ENCODE measurements around the gene SPATA25. TPM values are rescaled to one million over a fixed set of nuclear protein-coding genes. Genes with fewer than 3 reads are reported as not detected.
"Not testable (repeated sequence)": the region's sequence is repeated elsewhere in the genome, so short reads cannot be mapped to it uniquely, and the experiment has no call there.

The SPATA25 gene
- total RNA-seq, 1 donor from 2014 or later: 0.47 TPM

DNA sequence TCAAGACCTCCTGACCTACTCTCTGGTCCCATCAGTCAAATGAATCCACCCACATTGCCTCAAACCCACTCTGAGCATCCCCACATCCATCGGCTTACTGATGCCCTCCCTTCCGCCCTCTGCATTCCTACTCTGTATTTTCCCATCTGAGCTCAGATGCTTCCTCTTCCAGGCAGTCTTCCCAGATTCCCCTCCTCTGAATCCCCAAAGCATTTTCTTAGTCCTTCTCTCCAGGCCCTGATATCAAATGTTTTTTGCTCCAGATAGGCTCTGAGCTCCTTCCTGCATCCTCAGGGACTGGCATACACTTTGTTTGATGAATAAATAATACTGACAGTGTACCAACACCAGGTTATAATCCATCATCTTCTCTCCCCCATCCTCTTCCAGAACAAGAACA, 20.7 kb upstream of the SPATA25 start:
- Mint-ChIP-seq H3K4me1 (peaks cover 11% of the 10 kb centered on the region), H3K27me3 (peaks cover 1% of the 10 kb centered on the region), H3K36me3 (ENCODE audit: low read depth) (no peaks in the 10 kb centered on the region), H3K27ac (no peak overlapping the region), H3K4me3 (no peak overlapping the region), H3K9me3 (peaks cover 4% of the 10 kb centered on the region)
- intact Hi-C loops (cut with micrococcal nuclease): no loop called here
- no peak for DNase-seq

DNA sequence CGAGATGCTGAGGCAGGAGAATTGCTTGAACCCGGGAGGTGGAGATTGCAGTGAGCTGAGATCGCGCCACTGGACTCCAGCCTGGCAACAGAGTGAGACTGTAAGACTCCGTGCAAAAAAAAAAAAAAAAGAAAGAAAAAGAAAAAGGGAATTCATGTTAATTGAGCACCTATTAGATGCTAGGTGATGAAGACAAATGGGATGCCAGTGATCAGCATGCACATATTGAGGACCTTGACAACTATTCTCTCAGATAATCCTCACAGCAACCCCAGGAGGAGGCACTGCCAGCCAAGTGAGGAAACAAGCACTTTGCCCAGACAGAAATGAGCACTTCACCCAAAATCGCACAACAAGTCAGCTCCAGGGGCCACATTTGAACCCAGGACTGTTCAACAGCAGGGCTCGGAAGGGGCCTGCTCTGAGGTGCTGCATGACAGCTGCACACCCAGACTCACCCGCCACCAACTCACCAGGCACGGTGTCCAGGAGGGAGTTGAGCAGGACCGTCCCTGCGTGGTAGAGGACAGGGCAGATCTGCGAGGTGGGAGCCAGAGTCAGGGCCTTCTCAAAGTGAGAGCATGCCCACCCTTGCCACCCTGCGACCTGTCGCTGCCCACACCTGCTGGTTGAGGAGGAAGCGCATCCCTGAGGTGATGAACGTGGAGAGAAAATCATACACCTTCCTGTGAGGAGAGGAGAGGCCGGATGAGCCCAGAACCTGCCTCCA, 20.0 kb upstream of the SPATA25 start:
- Mint-ChIP-seq H3K9me3 (peaks cover 4% of the 10 kb centered on the region), H3K36me3 (ENCODE audit: low read depth) (no peaks in the 10 kb centered on the region), H3K4me3 (no peak overlapping the region), H3K27me3 (no peaks in the 10 kb centered on the region), H3K4me1 (peaks cover 10% of the 10 kb centered on the region), H3K27ac (no peak overlapping the region)
- DNase-seq: no peak
- intact Hi-C loops (cut with micrococcal nuclease): no loop called here

DNA sequence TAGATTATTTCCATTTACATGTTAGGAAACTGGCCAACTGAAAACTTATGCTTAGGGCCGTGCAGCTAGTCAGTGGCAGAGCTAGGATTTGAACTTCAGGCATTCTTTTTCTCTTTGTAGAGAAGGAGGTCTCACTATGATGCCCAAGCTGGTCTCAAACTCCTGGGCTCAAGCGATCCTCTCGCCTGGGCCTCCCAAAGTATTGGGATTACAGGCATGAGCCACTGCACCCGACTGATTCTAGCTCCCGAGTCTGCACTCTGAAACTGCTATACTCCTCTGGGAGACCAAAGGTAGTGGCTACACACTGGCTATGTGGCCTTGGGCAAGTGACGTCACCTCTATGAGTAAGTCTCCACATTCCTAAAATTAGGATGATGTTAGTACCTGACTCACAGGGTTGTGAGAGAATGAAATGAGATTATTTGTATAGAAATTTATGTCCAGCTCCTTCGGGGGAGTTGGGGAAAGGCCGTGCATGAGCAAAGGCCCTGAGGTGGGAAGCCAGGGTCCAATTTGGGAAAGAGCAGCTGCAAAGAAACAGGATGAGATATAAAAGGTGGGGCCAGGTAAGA, 18.2 kb upstream of the SPATA25 start:
- H3K27me3 Mint-ChIP-seq: no peaks in the 10 kb centered on the region
- H3K4me1 Mint-ChIP-seq: peaks cover 2% of the 10 kb centered on the region
- H3K36me3 Mint-ChIP-seq (ENCODE audit: low read depth): no peaks in the 10 kb centered on the region
- H3K9me3 Mint-ChIP-seq: peaks cover 2% of the 10 kb centered on the region
- intact Hi-C loops (cut with micrococcal nuclease): no loop called here
- no peak for DNase-seq
- H3K27ac Mint-ChIP-seq: no peak overlapping the region
- H3K4me3 Mint-ChIP-seq: no peak overlapping the region

DNA sequence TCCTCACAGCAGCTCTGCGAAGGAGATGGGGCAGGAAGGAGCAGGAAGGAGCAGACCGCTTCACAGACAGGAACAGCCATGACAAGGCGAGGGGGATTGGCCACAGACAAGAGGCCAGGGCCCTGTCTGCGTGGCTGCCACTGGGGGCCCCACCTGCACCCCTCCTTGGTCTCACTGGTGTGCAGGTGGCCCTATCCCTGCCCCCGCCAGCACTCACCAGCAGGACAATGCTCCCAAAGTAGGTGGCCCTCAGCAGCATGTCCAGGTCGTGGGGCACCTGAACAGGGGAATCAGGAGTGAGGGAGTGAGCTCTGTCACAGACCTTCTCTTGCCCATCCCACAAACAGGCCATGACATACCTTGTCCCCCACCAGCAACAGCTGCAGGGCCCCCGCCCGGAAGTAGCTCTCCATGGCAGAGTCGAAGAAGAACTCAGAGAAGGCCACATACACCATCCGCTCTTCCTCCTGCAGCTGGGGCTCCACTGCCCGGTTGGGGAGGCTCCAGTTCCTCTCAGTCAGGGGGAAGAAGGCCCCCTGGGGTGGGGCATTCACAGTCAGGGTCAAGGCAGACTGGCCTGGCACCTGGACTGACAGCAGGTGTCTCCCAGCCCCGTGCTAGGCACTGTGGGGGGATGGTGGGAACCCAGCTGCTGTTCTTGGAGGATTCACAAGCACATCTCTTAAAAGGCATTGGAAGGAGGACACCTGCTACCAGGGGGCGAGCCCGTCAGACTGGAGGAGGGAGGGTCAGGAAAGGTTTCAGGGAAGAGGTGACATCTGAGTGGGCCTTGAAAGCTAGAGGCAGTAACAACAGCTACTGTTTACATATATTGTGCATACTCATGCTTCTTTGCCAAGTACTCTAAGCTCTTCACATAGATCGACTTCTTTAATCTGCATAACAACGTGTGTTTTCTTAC, 17.4 kb upstream of the SPATA25 start:
- DNase-seq: no peak
- Mint-ChIP-seq H3K27me3 (no peaks in the 10 kb centered on the region), H3K27ac (no peak overlapping the region), H3K4me1 (no peaks in the 10 kb centered on the region), H3K36me3 (ENCODE audit: low read depth) (no peaks in the 10 kb centered on the region), H3K9me3 (no peaks in the 10 kb centered on the region), H3K4me3 (no peak overlapping the region)
- intact Hi-C loops (cut with micrococcal nuclease): no loop called here

DNA sequence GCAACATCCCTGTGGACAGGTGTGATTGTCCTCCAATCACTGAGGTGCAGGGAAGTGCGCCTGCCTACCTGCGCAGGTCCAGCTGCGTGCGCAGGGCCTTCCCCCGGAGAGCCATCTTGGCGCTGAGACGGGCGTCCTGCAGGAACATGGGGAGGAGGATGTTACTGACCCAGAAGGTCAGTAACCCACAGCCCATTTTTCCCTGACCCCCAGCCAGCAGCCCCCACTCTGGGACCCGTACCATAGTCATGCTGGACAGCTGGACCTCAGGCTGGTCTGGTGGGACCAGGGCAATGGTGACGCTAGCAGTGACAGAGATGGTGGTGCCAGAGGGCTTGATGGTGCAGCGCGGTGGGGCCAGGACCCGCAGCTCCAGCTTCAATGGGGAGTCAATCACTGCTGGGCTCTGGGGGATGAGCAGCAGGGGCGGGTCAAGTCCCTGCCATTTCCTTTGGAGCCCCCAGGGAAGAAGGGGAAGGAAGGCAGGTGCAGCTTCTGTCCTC, 14.8 kb upstream of the SPATA25 start:
- DNase-seq: no peak
- Mint-ChIP-seq H3K27ac (no peak overlapping the region), H3K4me3 (no peak overlapping the region), H3K9me3 (no peaks in the 10 kb centered on the region), H3K27me3 (no peaks in the 10 kb centered on the region), H3K36me3 (ENCODE audit: low read depth) (peaks cover 5% of the 10 kb centered on the region), H3K4me1 (no peaks in the 10 kb centered on the region)
- intact Hi-C loops (cut with micrococcal nuclease): no loop called here

DNA sequence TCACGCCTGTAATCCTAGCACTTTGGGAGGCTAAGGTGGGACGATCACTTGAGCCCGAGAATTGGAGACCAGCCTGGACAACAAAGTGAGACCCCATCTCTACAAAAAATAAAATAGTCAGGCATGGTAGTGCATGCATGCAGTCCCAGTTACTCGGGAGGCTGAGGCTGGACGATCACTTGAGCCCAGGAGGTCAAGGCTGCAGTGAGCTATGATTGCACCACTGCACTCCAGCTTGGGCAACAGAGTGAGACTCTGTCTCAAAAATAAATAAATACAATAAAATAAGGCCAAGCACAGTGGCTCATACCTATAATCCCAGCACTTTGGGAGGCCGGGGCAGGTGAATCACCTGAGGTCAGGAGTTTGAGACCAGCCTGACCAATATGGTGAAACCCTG, 13.9 kb upstream of the SPATA25 start:
- H3K27me3 Mint-ChIP-seq; H3K27ac Mint-ChIP-seq; H3K9me3 Mint-ChIP-seq; DNase-seq; H3K36me3 Mint-ChIP-seq (ENCODE audit: low read depth); H3K4me1 Mint-ChIP-seq; H3K4me3 Mint-ChIP-seq; intact Hi-C loops (cut with micrococcal nuclease): not testable (repeated sequence)

DNA sequence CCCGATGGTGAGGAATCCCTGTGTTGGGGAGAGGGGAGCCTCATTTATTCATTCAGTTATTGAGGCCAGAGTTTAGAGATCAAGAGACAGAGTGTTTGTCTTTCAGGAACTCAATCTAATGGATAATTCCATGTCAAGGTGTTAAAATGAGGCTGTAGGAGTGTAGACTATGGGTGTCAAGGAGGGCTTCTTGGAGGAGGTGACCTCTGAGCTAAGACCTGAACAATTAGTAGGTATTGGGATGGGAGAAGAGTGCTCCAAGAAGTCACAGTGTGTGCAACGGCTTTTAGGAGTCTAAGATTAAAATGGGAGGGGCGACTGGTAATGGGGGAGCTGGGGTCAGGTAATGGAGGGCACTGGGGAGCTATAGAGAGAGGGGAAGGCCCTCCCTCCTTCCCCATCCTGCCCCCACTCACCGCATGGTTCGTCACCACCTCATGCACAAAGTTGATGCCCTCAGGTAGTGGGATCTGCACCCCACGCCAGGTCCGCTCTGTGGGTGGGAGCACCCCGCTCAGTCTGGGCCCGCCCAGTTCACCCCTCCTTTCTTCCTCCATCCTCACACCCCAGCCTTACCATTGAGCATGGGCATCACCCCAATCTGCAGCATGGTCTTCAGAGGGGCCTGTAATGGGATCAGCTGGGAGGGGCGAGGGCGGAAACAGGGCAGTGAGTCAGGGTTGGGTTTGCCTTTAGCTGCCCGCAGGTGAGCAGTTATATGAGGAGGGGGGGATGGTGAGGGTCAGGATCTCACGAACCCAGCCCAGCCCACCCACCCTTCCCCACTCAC, 11.8 kb upstream of the SPATA25 start:
- no peaks in the 10 kb centered on the region for H3K27me3 Mint-ChIP-seq
- H3K27ac Mint-ChIP-seq: peak overlapping the region; percentile 7
- no peak overlapping the region for H3K4me3 Mint-ChIP-seq
- H3K9me3 Mint-ChIP-seq: no peaks in the 10 kb centered on the region
- no peak for DNase-seq
- intact Hi-C loops (cut with micrococcal nuclease): no loop called here
- H3K4me1 Mint-ChIP-seq: no peaks in the 10 kb centered on the region
- H3K36me3 Mint-ChIP-seq (ENCODE audit: low read depth): peaks cover 5% of the 10 kb centered on the region

DNA sequence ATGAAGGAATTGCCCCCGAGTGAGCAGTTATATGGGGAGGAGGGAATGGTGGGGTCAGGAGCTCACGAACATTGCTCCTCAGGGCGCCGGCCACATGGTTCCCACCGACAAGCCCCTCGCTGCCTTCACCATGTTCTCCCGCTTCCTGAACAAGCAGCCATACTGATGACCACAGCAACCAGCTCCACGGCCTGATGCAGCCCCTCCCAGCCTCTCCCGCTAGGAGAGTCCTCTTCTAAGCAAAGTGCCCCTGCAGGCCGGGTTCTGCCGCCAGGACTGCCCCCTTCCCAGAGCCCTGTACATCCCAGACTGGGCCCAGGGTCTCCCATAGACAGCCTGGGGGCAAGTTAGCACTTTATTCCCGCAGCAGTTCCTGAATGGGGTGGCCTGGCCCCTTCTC, 10.9 kb upstream of the SPATA25 start:
- Mint-ChIP-seq H3K27me3 (no peaks in the 10 kb centered on the region), H3K4me3 (no peak overlapping the region), H3K4me1 (peaks cover 2% of the 10 kb centered on the region), H3K27ac (no peak overlapping the region), H3K36me3 (ENCODE audit: low read depth) (peaks cover 5% of the 10 kb centered on the region), H3K9me3 (no peaks in the 10 kb centered on the region)
- intact Hi-C loops (cut with micrococcal nuclease): no loop called here
- no peak for DNase-seq

DNA sequence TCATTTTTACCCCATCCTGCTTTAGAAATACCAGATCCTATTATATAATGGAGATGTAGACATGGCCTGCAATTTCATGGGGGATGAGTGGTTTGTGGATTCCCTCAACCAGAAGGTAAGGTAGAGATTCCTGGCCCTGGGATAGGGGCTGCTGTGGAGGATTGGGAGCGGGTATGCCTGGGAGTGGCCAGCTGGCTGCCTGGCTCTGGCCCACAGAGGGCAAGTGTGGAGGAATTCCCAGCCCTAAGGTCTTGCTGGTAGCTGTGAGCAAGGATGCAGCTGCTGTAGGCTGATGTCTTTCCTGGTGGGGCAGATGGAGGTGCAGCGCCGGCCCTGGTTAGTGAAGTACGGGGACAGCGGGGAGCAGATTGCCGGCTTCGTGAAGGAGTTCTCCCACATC, 10.3 kb upstream of the SPATA25 start:
- H3K27ac Mint-ChIP-seq: no peak overlapping the region
- H3K4me1 Mint-ChIP-seq: peaks cover 3% of the 10 kb centered on the region
- H3K36me3 Mint-ChIP-seq (ENCODE audit: low read depth): peaks cover 7% of the 10 kb centered on the region
- H3K9me3 Mint-ChIP-seq: no peaks in the 10 kb centered on the region
- DNase-seq: no peak
- intact Hi-C loops (cut with micrococcal nuclease): no loop called here
- H3K27me3 Mint-ChIP-seq: no peaks in the 10 kb centered on the region
- H3K4me3 Mint-ChIP-seq: no peak overlapping the region

DNA sequence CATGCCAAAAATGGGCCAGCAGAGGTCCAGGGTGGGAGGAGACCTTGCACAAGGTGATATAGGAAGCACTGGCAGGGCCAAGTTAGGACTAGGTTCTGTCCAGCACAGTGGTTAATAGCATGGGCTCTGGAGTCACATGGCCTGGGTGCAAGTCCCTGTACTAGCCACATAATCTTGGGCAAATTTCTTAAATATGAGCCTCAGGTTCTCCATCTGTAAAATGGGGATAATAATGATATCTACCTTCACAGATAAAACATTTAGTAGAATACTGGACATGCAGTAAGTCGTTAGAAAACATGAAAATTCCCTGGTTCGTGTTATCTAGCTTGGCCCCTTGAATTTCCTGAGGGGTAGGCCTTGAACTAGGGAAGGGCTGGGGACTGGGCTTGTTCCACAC, 9.9 kb upstream of the SPATA25 start:
- Mint-ChIP-seq H3K4me3 (no peak overlapping the region), H3K36me3 (ENCODE audit: low read depth) (peaks cover 10% of the 10 kb centered on the region)
- intact Hi-C loops (cut with micrococcal nuclease): no loop called here

DNA sequence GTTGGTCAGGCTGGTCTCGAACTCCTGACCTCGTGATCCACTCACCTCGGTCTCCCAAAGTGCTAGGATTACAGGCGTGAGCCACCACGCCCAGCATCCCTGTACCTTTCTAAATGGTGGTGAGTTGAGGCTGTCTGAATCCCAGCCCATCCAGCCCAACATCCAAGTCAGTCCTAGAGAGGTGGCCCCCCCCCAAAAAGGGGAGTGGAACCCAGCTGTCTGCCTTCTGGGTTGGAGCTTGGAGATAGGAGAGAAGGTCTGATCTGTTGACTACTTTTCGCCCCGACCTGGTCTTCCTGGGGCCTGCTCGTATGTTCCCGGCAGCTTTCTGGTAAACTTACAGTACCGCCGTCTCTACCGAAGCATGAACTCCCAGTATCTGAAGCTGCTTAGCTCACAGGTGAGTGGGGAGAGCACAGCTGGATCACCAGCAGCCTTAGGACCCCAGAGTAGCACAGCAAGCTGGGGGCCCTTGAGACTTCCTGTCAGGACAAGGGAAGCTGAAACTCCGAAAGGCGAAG, 9.3 kb upstream of the SPATA25 start:
- H3K36me3 Mint-ChIP-seq (ENCODE audit: low read depth): peaks cover 10% of the 10 kb centered on the region
- no peak for DNase-seq
- H3K4me1 Mint-ChIP-seq: peaks cover 11% of the 10 kb centered on the region
- no peaks in the 10 kb centered on the region for H3K27me3 Mint-ChIP-seq
- H3K9me3 Mint-ChIP-seq: no peaks in the 10 kb centered on the region
- intact Hi-C loops (cut with micrococcal nuclease): no loop called here
- H3K4me3 Mint-ChIP-seq: no peak overlapping the region
- H3K27ac Mint-ChIP-seq: no peak overlapping the region

More for the DNA sequence above, 9.9 kb upstream of the SPATA25 start:
- H3K4me1 Mint-ChIP-seq: peaks cover 7% of the 10 kb centered on the region
- no peaks in the 10 kb centered on the region for H3K27me3 Mint-ChIP-seq
- no peaks in the 10 kb centered on the region for H3K9me3 Mint-ChIP-seq
- H3K27ac Mint-ChIP-seq: no peak overlapping the region
- no peak for DNase-seq

DNA sequence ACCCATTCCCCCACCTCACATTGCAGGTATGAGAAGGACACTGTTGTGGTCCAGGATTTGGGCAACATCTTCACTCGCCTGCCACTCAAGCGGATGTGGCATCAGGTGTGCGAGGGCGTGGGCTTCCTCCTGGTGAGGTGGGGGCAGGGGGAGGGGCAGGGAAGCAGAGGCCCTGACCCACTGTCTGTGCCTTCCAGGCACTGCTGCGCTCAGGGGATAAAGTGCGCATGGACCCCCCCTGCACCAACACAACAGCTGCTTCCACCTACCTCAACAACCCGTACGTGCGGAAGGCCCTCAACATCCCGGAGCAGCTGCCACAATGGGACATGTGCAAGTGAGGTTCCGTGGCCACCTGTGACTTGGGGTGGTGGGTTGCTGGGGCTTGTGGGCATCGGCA, 7.4 kb upstream of the SPATA25 start:
- no peak overlapping the region for H3K4me3 Mint-ChIP-seq
- intact Hi-C loops (cut with micrococcal nuclease): no loop called here
- no peak for DNase-seq
- peaks cover 10% of the 10 kb centered on the region for H3K36me3 Mint-ChIP-seq (ENCODE audit: low read depth)
- no peak overlapping the region for H3K27ac Mint-ChIP-seq
- no peaks in the 10 kb centered on the region for H3K9me3 Mint-ChIP-seq
- peaks cover 17% of the 10 kb centered on the region for H3K4me1 Mint-ChIP-seq
- H3K27me3 Mint-ChIP-seq: no peaks in the 10 kb centered on the region

DNA sequence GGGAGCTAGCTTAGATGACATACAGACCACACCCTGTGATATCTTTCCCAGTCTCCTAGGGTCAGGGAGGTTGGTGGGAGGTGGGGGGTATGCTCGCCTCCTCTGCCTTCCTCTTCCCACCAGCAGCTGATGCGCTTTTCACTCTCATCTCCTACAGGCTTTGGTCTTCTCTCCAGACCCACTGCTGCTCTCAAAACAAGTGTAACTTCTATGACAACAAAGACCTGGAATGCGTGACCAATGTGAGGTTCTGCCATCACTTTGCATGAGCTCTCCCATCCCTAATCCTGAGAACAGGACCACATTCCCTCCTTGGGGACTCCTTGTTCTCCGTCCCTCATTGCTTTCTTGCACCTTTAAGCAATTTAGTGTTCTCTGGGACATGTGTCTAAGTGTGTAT, 6.4 kb upstream of the SPATA25 start:
- H3K27me3 Mint-ChIP-seq: no peaks in the 10 kb centered on the region
- H3K4me1 Mint-ChIP-seq: peaks cover 17% of the 10 kb centered on the region
- H3K4me3 Mint-ChIP-seq: no peak overlapping the region
- H3K36me3 Mint-ChIP-seq (ENCODE audit: low read depth): peaks cover 10% of the 10 kb centered on the region
- DNase-seq: no peak
- intact Hi-C loops (cut with micrococcal nuclease): no loop called here
- H3K27ac Mint-ChIP-seq: no peak overlapping the region
- H3K9me3 Mint-ChIP-seq: no peaks in the 10 kb centered on the region
